Limb (tissue), 2 donors: ENCODE measurements around the gene DMXL2.
A peak's percentile ranks its signal among the peaks of the same experiment; 100 is the strongest.

Source experiments
- DNase-seq, 2 donors: peaks; one replicate each; pipeline ENCODE4 v3.0.0-alpha.2; 2016; ENCODE audit errors: extremely low spot score in 2 of 2

DMXL2 gene

DNA sequence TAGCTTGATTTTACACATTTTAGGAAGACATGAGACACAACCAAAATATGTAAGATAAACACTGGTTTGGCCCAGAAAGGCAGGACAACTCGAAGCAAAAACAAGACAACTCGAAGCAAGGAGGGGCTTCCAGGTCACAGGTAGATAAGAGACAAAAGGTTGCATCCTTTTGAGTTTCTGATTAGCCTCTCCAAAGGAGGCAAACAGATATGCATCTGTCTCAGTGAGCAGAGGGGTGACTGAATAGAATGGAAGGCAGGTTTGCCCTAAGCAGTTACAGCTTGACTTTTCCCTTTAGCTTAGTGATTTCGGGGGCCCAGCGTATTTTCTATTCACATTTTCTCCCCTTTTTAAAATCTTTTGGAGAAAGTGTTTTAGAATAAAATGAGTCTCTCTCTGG, 206.4 kb downstream of the DMXL2 start:
- DNase-seq, result no peak

DNA sequence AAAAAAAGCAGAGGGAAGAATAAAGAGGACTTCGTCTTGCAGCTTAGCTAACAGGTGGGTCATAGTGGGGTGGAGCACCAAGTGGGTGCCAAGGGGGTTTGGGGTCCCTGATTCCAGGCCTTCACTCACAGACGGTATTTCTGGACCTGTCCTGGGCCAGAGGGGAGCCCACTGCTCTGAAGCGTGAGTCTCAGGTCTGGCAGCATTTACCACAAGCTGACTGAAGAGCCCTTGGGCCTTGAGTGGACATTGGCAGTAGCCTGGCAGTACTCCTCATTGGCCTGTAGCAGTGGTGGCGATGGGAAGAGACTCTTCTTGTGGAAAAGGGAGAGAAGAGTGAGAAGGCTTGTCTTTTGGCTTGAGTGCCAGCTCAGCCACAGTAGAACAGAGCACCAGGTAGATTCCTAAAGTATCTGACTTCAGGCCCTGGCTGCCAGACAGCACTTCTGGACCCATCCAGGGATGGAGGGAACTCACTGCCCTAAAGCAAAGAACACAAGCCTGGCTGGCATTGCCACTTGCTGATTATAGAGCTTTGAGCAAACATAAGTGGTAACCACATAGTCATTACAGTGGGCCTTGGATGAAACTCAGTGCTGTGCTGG, 208.2 kb downstream of the DMXL2 start:
- DNase-seq, result no peak

DNA sequence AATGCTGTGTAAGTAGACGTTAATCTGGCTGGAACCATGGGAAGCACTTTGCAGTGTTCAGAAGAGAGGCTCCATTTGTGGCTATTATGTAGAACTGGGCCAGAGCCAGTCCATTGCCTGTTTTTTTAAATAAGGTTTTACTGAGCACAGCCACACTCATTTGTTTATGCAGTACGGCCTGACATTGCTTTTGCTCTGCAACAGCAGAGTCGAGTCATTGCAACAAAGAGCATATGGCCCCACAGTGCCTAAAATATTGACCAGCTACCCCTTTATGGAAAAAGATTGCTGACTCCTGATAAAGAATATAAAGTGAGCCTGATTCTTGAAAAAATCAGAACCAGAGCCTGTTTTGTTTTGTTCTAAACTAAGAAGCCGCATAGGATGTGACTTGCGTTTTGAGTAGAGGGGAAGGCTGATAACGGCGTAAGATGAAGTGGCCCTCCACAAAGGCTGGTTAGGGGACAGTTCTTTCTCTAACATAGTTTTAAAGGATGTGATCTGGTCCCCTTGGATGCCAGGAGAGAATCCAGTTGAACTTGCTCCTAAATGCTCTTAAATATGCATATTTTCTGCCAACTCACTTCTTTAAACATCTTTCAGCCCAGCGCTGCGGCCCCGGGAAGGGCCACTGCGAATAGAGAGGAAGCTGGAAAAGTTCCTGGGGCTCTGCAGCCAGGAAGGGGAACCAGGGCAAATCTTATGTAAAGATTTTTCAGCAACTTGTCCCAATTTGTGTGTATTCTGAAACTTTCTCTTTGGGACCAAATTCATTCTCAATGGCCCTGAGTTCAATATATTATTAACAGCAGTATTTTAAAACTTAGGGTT, 216.7 kb downstream of the DMXL2 start:
- no peak for DNase-seq

DNA sequence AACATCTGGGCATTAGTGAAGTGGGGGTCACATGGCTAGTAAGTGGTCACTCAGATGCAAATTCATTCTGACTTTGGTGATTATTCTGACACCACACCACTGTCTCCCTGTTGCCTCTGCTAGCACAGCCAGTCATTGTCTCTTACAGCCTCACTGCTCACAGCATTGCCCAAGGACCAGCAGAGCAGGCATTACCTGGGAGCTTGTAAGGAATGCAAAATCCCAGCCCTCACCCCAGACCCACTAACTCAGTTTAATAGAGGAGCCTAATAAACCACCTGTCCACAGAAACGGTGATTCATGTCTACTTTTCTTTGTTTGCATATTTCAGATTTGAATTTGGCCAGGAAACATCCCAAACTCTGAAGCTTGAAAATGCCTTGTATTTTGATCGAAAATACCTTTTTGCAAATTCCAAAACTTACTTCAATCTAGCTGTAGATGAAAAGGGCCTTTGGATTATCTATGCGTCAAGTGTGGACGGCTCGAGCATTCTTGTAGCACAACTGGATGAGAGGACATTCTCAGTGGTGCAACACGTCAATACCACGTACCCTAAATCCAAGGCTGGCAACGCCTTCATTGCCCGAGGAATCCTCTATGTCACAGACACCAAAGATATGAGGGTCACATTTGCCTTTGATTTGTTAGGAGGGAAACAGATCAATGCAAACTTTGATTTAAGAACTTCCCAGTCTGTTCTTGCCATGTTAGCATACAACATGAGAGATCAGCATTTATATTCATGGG, 218.4 kb downstream of the DMXL2 start:
- no peak for DNase-seq

DNA sequence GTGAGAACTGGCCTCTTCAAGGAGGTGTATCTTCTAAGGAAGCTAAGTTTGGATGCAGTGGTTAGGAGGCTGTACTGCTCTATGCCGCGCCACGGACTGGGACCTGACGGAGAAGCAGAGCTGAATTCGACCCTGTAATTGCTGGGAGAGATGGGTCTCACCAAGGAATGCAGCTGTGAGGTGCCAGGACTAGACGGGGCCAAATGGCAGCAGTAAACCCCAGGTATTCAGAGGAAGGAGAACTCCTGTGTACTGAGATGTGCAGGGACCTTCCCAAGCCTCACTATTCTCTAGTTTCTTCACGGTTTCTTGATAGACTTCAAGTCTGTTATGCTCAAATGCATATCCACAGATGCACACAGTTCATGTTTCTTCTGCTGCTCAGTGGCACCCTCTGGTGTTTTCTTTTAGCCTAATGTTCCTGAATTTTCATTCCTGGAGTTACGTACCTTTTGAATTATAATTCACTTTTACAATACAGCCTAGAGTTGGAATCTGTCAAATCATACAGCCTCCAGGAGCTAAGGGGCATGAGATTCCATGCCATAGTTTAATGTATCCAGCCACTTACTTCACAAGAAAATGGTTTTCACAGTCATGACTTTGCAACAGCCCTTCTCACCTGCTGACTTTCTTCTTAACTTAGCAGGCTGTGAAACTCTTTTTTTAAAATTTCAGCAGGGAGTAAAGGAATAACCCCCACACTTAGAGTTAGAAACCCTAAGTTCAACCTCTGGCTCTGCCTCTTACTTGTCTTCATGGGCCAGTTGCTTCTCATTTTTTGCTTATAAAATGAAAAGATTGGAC, 219.3 kb downstream of the DMXL2 start:
- peak in 1 of 2 donors; percentile 48 for DNase-seq

DNA sequence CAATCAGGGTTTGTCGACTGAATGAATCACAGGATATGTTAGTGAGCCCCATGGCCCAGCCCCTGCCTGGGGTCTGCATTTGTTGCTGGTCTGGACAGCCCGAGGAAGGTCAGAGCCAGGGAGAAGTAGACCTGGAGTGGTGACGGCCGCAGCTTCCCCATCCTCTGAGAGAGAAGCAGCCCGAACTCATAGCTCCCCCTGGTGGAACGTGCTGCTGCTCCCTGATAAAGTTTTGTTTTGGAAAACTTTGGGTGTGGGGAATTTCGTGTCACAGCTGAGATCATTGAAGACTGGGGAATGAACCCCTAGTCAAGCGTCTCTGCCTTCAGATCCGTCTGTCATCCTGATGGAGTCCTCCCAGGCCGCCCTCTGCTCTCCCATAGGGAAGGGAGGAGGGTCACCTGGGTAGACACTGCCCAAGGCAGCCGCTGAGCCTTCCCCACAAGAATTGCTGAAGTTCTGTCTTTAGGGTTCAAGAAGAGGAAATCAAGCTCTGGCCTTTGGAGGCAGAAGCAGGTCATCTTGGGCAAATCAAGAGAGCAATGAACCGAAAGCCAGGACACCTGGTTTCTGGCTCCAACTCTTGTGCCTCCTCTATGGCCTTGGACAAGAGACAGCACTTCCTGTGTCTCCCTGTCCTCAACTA, 220.6 kb downstream of the DMXL2 start:
- no peak for DNase-seq

DNA sequence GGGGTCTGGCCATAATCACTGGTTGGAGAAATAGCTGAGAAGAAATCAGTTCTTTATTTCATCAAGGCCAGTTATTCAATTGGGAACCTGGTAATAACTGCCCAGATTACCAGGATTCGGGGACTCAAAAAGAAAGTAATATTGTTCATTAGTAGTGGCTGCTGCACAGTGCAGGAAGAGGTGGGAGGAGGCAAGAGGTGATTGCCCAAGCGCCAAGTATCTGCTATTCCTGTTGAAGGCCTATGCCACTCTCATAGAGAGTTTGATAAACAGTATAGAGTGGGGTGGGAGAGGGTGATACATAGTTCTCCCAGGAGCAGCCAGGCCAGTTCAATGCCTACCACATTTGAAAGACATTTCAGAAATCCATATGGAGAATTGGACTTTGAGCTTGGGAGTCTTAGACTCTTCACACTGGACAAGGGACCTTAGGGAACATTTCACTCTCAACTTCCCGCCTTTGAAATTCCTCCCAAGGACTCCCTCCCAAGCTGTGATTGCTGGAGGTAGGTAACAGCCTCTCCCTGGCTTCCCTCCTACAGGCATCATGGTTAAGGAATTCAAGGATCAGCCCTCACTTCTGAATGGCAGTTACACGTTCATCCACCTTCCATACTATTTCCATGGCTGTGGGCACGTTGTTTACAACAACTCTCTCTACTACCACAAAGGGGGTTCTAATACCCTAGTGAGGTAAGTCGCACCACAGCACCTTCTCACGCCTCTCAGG, 221.4 kb downstream of the DMXL2 start:
- no peak for DNase-seq

DNA sequence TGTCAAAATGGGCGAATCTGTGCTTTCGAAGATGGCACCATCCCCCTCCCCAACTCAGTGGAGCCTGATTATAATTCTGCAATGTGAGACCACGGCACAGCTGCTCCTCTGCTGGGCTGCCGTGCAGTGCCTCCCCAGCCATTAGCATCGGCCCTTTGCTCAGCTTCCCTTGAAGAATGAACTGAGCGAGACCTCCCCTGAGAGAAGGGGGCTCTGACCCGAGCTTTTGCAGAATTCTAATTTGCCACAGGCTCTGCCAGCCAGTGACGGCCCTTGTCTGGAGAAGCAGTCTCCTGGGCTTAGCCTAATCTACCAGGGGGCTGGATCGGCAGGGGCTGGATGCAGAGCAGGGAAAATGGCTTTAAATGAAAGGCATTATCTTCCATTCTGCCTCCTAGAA, 223.9 kb downstream of the DMXL2 start:
- DNase-seq, result no peak
